HG02610 (cell line): ENCODE measurements around the gene TUBA3E.
"Not testable (repeated sequence)": the region's sequence is repeated elsewhere in the genome, so short reads cannot be mapped to it uniquely, and the experiment has no call there.

Experiments used
- ATAC-seq: cut with Tn5 transposase; IDR thresholded peaks from one replicate; pipeline ENCODE4 v1.9.1; 2021; ENCODE audit warnings: mild to moderate bottlenecking, moderate library complexity; ENCODE audit not compliant: unreplicated experiment

Gene TUBA3E

DNA sequence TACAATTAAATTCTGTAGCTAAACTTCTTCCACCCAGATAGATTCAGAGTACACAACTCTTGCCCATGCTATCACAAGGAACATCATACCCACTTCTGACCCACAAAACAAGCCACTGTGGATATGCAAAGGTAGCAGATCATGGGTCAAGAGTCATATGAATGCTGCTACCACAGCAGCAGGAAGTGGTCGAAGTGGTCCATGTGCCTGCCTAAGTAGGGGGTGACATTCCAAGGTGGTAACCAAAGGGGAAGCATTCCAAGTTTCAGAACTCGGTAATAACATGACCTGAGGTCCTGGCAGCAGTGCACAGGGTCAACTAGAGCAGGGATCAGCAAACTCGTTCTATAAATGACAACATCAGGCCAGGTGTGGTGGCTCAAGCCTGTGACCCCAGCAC is 5.8 kb downstream of the TUBA3E start:
- not testable (repeated sequence) for ATAC-seq

DNA sequence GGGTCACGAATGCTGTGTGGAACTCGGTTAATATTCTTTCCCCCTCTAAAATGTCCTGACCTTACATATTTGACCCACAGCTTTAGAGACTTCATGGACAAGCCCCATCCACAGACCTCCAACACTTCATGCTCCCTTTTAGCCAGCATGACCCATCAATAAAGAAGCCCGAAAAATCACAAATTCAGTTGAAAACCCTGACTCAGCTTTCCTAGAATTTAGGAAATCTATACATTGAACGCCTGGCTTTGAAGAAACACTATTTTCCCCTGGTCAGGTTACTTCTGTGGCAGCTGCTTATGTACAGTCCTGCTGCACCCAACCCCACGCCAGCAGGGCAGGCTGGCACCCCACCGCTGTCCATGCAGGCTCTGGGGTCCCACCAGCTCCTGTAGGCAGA is 6.9 kb downstream of the TUBA3E start:
- ATAC-seq, result not testable (repeated sequence)

DNA sequence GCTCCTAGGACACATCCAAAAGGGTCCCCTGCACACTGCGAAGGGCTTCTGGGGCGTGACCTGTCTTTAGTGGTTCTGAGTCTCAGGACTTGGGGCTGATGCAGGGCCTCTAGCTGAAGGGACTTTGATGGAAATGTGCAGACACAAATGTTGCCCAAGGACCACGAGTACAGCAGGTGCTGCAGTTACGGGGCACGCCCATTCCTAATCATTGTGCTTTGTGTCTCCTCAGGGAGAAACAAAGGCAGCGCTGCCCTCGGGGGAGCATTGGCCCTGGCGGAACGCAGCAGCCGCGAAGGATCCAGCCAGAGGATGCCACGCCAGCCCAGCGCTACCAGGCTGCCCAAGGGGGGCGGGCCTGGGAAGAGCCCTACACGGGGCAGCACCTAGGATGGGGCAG is 8.0 kb downstream of the TUBA3E start:
- ATAC-seq, result no peak

DNA sequence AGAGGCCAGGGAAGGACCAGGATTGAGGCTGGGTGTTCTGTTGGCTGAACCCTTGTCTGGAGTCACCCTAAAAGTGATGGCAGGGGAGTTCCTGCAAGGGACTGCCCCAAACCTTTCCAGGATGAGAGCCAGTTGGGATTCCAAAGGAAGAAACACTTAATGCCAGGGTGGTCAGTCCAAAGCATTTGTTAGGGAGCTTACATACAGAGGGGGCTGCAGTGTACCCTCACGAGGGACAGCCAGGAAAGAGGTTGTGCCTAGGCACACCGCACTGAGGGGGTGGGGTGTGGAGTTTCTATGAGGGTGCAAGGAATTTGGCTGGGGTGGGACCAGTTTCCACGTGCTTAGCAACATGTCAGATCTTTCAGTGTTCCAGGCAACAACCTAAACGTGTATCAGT is 9.3 kb downstream of the TUBA3E start:
- not testable (repeated sequence) for ATAC-seq

DNA sequence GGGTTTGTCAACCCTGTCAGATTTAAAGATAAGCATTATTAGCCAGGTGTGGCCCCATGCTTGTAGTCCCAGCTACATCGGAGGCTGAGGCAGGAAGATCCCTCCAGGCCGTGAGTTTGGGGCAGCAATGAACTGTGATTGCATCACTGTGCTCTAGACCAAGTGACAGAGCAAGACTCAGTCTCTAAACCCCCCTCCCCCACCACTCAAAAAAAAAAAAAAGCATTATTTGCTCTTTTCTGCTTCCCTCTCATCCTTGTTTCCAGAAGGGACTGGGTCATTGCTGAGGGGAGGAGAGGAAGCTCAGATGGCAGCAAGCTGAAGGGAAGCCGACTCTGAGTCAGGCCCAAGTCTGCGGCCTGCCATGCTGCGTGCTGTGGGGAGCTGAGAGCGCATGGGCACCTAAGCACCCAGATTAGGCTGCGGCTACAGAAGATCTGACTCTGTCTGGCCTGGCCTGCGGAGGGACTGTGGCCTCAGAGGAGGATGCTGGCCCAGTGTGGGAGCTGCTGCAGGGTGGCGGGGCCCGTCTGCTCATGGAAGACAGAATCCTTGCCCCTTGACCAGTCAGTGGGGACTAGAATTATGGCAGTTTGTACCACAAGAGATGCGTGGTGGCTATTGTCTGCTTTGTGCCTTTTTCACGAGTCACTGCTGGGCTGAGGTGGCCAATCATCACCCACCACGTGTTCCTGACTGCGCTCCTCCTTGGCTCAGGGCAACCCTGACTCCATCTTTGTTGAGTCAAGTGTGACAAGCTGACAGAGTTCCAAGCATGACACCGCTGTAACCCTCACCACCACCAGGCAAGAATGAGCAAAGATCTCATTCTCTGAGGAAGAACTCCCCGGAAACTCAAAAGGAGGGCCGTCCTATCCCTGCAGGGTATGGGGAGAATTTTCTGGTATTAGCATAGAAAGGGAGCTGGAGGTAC is 10.1 kb downstream of the TUBA3E start:
- ATAC-seq, result not testable (repeated sequence)

DNA sequence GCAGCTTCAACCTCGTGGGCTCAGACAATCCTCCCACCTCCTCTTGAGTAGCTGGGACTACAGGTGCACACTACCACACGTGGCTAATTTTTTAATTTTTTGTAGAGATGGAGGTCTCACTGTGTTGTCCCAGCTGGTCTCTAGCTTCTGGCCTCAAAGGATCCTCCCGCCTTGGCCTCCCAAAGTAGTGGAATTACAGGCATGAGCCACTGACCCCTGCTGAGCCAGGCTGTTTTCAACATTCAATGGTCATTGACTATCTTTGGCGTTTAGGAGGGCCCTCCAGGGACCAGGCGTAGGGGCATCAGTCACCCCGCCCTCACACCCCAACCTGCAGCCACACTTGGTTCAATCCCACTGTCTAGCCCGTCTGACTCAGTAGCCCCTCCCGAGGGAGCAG is 11.0 kb downstream of the TUBA3E start:
- no peak for ATAC-seq

DNA sequence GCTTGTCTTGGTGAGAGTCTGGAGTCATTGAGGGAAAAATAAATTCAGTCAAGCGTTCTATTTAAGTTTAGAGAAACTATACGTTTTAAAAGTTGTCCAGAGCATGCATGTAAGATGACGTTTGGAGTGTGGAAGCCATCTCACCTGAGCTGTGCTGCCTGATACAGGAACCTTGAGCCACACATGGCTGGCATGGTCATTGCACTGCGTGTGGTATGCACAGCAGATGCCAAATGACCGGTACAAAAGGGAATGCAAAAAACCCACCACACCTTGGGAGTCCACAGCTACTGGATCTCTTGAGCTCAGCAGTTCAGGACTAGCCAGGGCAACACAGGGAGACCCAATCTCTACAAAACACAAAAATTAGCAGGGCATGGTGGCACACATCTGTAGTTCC is 11.8 kb downstream of the TUBA3E start:
- no peak for ATAC-seq

DNA sequence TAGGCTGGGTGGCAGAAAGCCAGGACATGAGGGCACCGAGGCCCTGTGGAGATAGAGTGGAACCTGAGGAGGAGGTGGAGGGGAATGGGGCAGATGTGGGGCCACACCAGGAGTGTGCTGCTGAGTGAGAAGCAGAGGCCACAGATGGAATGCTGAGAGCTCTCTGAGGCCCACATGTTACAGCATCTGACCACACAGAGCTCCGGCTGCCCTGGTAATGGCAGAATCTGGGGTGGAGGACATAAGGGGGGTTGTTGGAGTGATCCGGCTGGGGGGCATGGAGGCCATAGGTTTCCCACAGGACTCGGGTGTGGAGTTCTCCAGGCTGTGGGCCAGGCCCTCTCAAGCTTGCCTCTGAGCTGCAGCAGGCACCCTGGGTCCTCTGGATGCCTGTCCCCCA is 12.3 kb downstream of the TUBA3E start:
- no peak for ATAC-seq

DNA sequence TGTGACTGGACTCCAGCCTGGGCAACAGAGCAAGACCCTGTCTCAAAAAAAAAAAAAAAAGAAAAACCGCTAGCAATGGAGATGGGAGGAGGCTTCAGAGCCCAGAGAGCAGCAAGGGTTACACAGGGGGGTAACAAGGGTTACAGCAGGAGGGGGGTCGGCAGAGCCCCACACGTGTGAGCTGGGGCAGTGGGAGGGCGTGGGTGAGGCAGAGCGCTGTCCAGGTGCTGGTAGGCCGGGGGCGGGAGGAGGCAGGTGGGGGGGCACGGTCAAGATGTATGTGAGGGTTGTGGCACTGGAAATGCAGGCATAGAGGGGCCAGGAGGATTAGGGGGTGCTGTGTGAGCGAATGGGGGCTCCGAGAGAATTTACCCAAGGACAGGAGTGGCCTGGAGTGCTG is 12.8 kb downstream of the TUBA3E start:
- ATAC-seq, result no peak

DNA sequence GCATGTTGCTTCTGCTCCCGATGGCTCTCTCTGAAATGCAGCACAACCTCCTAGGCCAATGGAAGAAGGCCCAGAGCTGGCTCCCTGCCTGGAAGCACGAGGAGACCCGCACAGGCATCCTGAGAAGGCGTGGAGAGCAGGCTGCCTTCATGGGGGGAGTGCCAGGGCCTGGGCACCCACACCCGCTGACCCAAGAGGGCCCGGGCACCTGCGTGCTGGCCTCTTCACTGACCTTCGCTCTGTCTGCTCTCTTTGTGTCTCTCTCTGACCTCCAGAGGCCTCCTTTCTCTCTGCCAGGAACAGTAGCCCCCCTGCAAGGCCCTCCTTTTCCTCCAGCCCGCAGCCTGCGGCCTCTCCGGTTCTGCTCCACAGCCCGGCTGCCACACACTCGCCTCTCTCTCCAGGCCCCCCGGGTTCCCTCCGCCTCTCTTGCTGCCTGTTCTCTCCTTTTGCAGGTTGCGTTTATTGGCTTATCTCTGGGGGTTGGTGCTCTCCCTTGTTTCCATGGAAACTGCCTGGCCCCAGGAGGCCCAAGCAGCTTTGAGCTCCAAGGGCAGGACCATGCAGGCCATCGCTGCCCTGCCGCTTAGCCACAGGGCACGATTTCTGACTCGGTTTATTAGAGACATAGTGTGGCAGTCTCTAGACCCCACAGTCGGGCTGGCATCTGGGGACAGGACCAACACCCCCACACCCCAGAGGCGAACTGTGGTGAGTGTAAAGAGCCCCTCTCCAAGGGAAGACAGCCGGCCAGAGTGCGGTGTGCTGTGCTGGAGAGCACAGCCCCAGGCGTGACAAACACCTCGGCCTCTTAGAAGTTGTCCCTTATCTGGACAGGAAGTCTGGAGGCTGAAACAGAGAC is 14.5 kb downstream of the TUBA3E start:
- no peak for ATAC-seq

DNA sequence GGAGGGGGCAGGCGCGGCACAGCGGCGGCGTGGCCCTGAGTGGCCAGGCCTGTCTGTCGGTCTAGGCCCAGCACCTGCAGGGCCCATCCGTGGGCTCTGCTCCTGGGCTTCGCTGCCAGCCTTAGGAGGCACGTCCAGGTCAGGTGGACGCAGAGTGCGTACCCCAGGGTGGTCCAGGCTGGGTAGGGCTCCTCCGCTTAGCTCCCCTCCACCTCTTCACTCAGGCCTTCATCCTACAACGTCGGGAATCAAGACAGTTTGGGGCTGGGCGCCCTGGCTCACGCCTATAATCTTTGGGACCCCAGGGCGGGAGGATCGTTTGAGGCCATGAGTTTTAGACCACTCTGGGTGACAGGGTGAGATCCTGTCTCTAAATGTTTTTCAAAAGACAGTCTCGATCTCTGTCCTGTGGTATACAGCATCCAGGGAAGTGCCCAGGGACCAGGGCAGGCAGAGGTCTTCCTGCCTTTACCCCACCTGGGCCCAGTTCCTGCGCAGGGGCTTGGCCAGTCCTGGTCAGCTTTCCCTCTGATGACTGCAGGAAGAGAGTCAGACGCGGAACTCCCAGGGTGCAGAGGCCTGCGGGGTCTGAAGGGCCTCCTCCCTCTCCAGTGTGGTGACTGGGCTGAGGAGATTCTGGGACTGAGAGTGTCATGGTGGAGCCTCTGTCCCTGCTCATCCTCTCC is 15.3 kb downstream of the TUBA3E start:
- peak; percentile 7 for ATAC-seq

DNA sequence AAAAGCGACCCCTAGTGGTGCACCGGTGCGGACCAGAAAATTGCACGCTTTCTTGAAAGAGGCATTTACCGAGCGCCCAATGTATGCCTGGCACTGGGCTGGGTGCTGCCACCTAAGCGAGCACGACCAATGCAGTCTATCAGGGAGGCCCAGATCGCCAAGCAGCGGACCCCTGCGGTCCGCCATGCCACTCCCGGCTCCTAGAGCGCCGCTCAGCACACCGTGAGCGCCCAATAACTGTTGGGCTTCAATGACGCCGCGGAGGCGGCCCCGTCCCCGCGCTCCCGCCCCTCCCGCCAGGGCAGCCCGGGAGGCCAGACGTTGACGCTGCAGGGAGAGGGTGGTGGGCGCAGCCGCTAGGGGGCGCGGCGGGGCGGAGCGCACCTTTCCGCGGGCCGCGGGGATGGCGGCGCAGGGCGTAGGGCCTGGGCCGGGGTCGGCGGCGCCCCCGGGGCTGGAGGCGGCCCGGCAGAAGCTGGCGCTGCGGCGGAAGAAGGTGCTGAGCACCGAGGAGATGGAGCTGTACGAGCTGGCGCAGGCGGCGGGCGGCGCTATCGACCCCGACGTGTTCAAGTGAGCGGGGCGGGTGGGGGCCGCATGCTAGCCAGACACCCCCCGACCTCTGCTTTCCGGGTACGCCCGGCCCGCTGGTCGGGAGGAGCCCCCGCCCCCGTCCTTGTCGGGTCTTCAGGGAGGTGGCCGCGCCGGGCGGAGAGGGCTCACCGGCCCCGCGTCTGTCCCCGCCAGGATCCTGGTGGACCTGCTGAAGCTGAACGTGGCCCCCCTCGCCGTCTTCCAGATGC is 16.2 kb downstream of the TUBA3E start, which contains the start of gene MZT2B:
MZT2B (plus strand) TSS at position 383 of the 803 bp plus-strand sequence; CDS start at position 404, 21 bp downstream.
- ATAC-seq, result peak; percentile 86

DNA sequence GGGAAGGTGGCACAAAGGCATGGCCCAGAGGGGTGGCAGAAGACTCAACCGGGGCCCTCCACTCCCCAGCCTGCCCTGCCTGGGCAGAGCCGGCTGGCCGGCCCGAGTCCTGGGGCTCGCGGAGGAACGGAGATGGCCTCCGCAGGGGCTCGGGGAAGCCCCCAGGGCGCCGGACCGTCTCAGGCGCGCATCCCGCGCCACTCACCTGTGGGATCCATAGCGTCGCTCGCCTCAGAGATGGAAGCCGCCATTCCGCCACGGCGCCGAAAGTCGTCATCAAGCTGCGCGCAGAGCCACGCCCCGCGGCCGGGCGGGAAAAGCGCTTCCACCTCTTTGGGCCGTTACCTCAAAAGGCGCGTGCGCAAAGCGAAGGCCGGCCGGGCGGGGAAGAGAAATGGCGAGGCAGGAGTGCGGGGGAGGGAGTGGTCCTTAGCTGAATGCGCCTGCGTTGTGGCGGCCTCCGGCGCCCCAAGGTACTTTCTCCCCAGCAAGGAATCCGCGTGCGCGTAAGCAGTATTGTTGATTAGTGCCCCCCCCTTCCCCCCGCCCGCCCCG is 16.8 kb downstream of the TUBA3E start, which contains the start of gene SMPD4:
SMPD4 (minus strand) TSS at position 278 of the 555 bp plus-strand sequence. CDS start 5,010 bp downstream, outside the sequence.
- peak; percentile 65 for ATAC-seq

DNA sequence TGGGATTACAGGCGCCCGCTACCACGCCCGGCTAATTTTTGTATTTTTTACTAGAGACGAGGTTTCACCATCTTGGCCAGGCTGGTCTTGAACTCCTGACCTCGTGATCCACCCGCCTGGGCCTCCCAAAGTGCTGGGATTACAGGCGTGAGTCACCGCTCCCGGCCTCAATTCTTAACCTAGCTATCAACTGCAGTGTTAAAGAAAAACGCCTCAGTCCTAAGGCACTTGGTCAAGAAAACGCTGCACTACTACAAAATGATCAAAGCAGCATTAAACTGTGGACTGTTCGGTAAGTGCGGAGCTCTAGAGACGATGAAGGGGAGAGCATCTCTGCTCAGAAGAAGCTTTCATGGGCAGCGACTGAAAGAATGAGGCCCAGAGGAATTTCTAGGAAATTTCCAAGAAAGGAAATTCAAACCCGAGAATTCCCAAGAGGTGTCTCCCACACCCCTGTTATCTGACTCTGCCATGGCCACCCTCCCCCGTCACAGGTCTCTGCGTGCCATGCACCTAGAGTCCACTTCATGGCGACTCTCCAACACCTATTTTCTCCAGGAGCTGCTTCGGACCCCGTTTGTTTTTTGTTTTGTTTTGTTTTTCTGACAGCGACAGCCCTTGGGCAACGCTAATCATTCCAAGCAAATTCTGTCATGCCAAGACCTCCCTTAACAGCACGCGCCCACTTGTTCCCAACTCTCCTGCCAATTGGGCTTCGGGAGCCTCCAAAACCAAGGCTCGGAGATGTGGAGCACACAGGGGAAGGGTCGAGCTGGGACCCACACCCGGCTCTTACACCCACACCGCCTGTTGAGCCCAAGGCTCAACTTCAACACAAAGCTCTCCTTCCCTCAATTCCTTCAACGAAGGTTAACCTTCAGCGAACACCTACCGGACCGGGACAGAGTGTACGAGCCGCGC is 17.6 kb downstream of the TUBA3E start:
- ATAC-seq, result not testable (repeated sequence)

DNA sequence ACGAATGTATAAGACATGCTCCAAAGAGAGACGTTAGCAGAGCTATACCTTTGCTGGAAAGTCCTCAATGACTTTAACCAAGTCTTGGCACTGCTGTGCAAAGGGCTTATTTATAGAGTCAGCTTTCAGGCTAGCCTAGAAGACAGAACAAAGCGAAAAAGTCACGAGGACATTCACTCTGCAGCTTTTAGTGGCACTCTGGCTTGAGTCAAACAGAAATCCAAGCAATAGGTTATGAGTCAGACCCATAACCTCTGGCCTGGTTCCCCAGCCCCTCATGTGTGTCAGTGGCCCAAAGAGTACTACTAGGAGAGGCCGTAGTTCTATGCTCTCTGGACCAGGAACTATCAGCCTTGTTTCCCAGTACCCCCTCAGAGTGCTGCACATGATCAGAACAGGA is 23.4 kb downstream of the TUBA3E start:
- peak; percentile 82 for ATAC-seq

DNA sequence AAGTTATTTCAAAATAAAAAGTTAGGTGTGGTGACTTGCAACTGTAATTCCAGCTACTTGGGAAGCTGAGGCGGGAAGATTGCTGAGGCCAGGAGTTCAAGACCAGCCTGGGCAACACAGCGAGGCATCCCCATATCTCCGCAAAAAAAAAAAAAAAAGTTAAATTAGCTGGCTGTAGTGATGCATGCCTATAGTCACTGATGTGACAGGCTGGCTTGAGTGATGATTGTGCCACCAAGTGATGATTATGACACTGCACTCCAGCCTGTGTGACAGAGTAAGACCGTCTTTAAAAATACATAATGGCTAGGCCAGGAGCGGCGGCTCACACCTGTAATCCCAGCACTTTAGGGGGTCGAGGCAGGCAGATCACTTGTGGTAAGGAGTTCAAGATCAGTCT is 28.3 kb downstream of the TUBA3E start:
- no peak for ATAC-seq

DNA sequence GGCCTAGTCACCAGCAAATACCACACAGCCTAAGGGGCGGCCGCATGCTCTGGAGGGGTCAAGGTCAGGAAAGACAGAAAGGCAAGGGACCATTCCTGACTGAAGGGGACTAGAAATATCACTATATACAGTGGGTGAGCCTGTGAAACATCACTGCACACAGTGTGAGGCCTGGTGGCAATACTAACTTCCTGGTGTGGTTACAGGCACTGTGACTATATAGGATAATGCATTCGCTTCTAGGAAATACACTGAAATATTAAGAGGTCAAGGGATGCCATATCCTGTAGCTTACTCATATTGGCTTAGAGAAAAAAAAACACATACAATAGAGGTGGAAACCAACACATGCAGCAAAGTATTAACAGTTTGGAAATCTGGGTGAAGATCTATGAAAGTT is 29.1 kb downstream of the TUBA3E start:
- not testable (repeated sequence) for ATAC-seq

DNA sequence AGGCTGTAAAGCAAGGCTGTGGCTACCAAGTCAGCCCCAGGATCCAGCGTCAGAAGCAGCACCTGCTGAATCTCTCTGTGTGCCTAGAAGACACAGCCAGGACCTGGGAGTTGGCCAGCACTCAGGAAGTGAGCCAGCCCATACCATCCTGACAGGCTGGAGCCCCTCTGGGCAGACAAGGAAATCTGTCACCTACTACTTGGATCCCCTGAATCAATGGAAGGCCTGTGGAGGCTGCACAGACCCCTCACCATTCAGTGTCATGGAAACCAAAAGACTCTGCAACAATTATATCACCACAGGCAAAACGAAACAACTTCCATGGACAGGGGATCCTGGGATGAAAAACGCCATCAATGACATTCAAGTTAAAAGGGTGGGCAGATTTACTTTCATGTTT is 31.6 kb downstream of the TUBA3E start:
- ATAC-seq, result not testable (repeated sequence)
